Subcutaneous adipose tissue (tissue), 4 donors: Measurements from ENCODE around the gene FZD1. TPM values are rescaled to one million over a fixed set of nuclear protein-coding genes. Genes with fewer than 3 reads are reported as not detected.

Source experiments
- total RNA-seq, 4 donors: library from RNA; depleted of rRNA; stranded (reverse); fragments of >200 nt; gene quantifications; one replicate each; pipeline ENCODE4 v1.1.0, GENCODE V29; 2016
- TF ChIP-seq, protein P1 (sequence below): fragments of 450-650 bp; IDR thresholded peaks from one replicate; pipeline ENCODE4 v1.5.1; 2016; ENCODE audit warnings: low read depth, mild to moderate bottlenecking, control low read depth, antibody characterized with exemption, moderate library complexity

FZD1 gene
- total RNA-seq, 4 donors from 2014 or later, result 5.7 to 11.9 (median 7.9) TPM

DNA sequence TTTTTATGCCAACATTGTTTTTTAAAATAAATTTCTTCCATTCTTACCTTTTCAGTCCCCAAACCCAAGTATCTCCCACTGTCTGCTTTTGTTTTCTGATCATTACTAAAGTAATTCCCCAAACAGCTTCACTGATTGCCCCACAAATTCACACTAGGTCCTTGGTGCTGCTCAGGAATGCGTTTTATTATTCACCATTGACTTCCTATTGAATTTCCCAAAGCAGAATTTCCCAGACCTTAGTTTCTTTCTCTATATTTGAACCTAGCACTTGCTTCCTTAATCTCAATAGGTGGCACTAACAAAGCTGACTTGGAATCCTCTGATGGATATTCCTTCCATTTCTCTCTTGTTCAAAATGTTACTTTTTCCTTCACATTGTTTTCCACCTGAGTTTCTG lies 52.2 kb downstream of the FZD1 start:
- TF ChIP-seq, protein P1, sequence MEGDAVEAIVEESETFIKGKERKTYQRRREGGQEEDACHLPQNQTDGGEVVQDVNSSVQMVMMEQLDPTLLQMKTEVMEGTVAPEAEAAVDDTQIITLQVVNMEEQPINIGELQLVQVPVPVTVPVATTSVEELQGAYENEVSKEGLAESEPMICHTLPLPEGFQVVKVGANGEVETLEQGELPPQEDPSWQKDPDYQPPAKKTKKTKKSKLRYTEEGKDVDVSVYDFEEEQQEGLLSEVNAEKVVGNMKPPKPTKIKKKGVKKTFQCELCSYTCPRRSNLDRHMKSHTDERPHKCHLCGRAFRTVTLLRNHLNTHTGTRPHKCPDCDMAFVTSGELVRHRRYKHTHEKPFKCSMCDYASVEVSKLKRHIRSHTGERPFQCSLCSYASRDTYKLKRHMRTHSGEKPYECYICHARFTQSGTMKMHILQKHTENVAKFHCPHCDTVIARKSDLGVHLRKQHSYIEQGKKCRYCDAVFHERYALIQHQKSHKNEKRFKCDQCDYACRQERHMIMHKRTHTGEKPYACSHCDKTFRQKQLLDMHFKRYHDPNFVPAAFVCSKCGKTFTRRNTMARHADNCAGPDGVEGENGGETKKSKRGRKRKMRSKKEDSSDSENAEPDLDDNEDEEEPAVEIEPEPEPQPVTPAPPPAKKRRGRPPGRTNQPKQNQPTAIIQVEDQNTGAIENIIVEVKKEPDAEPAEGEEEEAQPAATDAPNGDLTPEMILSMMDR, result no peak

DNA sequence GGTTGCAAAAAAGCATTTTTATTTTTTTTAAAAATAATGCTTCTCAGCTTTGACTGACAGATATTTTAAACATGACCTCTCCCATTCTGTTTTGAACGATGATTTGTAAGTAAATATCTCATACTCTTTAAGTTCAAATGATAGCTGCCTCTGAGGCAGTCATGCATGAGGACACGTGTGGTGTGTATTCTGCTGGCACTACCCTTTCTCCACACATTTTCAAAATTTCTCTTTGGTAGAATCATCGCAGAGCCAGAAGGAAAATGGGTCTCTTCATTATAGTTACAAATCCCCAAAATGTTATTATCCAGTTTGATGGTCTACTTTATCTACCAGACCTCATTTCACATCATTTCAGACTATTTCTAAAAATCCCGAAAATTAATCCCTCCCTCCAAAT lies 55.1 kb downstream of the FZD1 start:
- TF ChIP-seq, protein P1, result no peak

- TF ChIP-seq, protein P1, result no peak
Measured at GRCh38 chr7:91320366-91321078, 56.3 kb downstream of the FZD1 start.
